Measurements from ENCODE around the gene KIAA0040.

- TF ChIP-seq CTCF (IDR thresholded peaks at IDR 0.05; ENCODE audit: low read depth, low read length, missing input control) (no peak), REST (IDR thresholded peaks at IDR 0.05) (no peak), ATF3 (IDR thresholded peaks at IDR 0.05) (no peak), RAD21 (IDR thresholded peaks at IDR 0.05) (no peak), YY1 (IDR thresholded peaks at IDR 0.05) (no peak), GABPA (IDR thresholded peaks at IDR 0.05 in 1 of 2, conservative IDR thresholded peaks at IDR 0.05 in 1 of 2) (no peak), TAF1 (conservative IDR thresholded peaks at IDR 0.05) (no peak), EGR1 (IDR thresholded peaks at IDR 0.05; ENCODE audit: low read depth in 2 of 2) (no peak), SP1 (IDR thresholded peaks at IDR 0.05) (no peak), RXRA (IDR thresholded peaks at IDR 0.05) (no peak), ZBTB33 (IDR thresholded peaks at IDR 0.05) (no peak), HNF4A (conservative IDR thresholded peaks at IDR 0.05) (no peak)
Observed at GRCh38 chr1:175163702-175164101, 28.9 kb downstream of the KIAA0040 start.
